GM12873 (cell line): ENCODE measurements around the gene PDGFA.

Experiments used
- CTCF ChIP-seq: IDR thresholded peaks from 2 replicates; pipeline ENCODE4 v1.5.1; 2012; ENCODE audit warnings: low read depth, mild to moderate bottlenecking, moderate library complexity, low read length, control low read depth; ENCODE audit not compliant: insufficient read depth; ENCODE audit errors: missing control alignments

PDGFA gene

DNA sequence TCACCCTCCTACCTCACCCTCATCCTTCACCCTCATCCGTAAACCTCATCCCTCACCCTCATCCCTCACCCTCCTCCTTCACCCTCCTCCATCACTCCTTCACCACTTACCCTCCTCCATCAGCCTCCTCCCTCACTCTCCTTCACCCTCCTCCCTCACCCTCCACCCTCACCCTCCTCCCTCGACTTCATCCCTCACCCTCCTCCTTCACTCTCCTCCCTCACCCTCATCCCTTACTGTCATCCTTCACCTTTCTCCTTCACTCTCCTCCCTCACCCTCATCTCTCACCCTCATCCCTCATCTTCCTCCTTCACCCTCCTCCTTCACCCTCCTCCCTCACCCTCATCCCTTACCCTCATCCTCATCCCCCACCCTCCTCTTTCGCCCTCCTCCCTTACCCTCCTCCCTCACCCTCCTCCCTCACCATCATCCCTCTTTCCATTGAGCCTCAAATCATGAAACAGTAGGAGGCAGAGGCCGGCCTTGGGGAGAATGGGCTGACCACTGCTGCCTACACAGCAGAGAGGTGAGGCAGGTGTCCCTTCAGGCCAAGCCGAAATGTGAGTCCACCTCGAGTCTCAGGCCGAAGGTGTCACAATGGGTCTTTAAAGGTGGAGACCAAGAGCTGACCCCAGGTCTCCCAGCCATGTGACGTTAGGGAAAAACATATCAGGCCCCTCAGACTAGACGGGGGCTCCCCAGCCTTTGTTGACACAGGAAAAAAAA is 53.0 kb downstream of the PDGFA start:
- TF ChIP-seq CTCF, result no peak

GRCh38 chr7:465710-466400 is 53.8 kb downstream of the PDGFA start:
- no peak for TF ChIP-seq CTCF

DNA sequence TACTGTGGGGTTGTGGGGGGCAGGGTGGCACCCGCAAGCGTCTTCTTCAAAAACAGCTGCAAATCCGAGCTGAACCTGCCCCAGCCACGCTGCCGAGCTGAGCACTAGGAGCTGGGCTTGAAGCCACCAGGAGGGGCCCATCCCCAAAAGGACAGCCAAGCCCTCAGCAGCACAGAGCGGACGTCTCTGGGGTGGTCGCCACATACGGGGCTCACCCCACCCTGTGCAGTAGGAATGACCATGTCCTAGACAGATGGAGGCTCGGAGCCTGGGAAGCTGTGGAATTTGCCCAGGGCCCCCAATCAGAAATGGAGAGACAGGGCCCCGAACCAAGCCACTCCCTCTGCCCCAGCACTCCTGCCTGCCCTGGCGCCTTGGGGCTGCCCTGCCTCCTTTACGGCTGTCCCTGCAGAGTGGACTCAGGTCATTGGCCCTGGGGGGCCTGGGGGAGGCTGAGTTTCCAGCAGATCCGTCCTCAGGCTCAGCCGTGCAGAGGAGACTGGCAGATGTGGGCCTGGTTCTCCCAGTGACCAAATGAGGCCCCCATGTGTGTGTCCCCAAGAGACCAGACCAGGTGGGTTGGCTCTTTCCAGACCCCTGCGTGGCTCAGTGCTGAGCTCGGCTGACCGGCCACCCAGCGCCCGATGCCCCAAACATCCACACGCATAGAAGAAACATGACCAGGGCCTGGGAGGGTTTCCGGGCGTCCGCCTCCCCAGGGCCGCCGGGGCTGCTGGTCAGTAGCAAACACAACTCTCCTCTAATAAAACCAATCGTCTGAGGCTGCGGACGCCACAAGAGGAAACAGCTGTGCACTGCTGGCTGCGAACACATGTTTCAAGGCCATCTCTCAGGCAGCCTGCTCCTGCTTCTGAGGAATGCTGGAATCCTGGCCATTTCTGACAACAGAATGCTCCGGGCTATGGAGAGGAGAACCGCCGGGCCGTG is 54.9 kb downstream of the PDGFA start:
- TF ChIP-seq CTCF, result no peak

- TF ChIP-seq CTCF, result no peak
Observed at GRCh38 chr7:463817-464453, 55.7 kb downstream of the PDGFA start.

DNA sequence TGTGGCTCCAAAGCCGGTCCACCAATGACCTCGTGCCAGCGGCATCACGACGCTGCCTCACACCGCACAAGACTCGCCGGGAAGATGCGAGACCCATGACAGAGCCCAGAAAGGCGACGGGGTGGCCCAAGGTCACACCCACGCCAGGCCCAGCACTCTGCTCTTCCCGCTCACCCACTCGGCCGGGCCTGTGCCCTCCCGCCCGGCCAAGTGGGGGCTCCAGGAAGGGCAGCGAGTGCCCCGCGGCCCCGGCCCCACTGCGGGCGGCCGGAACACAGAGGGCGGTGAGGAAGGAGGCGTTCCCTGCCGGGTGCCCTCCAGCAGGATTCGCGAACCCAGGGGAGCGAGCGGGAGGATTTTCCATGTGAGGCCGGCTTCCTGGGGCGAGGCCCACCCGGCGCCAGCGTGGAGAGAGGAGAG is 56.3 kb downstream of the PDGFA start:
- no peak for TF ChIP-seq CTCF

DNA sequence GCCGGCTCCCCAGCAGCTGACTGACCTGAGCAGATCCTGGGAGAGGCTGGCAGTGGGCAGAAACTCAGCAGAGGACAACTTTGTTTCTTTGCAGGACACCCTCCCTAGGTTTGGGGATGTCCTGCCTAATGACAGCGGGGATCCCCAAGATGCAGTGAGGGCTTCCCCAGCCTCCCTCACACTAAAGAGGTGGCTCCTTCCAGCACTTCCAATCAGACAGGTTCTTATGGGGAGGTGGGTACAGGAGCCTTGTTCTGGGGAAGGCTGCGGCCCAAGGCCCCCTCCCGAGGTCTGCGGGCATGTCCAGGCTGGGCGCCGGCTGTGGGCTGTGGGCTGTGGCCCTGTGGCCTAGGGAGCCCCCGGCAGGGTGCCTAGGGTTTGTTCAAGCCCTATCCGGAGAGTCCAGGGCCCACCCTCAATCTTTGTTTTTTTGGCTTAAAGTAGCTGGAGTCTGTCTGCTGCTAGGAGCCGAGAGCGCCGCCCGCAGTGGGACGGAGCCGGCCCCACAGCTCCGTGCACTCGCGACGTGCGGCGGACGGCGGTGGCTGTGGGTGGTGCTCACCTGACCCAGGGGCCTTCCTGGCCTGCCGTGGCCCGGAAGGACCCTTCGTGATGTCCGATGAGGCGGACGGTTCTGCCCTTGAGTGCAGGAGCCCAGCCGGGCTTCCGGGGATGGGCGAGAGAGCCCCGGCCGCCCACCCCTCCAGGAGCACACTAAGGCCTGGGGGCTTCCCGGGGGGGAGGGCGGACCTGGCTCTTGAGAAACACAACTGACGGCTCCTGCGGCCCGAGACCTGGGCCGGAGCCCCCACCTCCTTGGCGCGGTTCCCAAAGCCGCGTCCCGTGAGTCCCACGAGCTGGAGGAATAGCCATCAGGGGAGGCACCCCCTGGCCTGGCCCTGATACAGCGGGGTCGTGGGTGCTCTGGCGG is 57.2 kb downstream of the PDGFA start:
- TF ChIP-seq CTCF, result no peak
